PC-3 (cell line): ENCODE results near the gene VIPR2. TPM values are rescaled to one million over a fixed set of nuclear protein-coding genes. Genes with fewer than 3 reads are reported as not detected.

Experiments used
- ATAC-seq: fragments of 200-7000 bp; cut with Tn5 transposase; 2 replicates; pipeline ENCODE4 v1.9.1; 2020; ENCODE audit warnings: mild to moderate bottlenecking, moderate library complexity
- BruUV-seq: library from RNA; stranded (reverse); fragments of 400-500 nt; replicated peaks from 2 replicates; lab custom pipeline; 2021; lab: Mats Ljungman, UMichigan
- CTCF ChIA-PET: fragments of 300-600 bp; sonication (Branson Sonifier 250); formaldehyde crosslinking; loops from one replicate; lab custom pipeline; 2022; ENCODE audit warnings: antibody characterized with exemption; lab: Charles Lee
- POLR2A ChIA-PET: fragments of 300-600 bp; sonication (Branson Sonifier 250); formaldehyde crosslinking; loops from one replicate; lab custom pipeline; 2022; ENCODE audit warnings: antibody characterized with exemption; ENCODE audit not compliant: unreplicated experiment; lab: Charles Lee
- DNase-seq: peaks from one replicate; pipeline ENCODE4 v3.0.0-alpha.2; 2015
- H2AFZ ChIP-seq: fragments of 300-600 bp; sonication (generic); 2 replicates; pipeline ENCODE4 v1.6.0; 2016; ENCODE audit warnings: antibody characterized with exemption, low read length
- H3F3A ChIP-seq: fragments of 300-600 bp; sonication (generic); one replicate; pipeline ENCODE4 v1.6.0; 2017; ENCODE audit warnings: antibody characterized with exemption, low read length, control low read depth, mild to moderate bottlenecking; ENCODE audit not compliant: unreplicated experiment
- H3K27ac ChIP-seq: fragments of 300-600 bp; sonication (generic); 2 replicates; pipeline ENCODE4 v1.5.1; 2016; ENCODE audit warnings: mild to moderate bottlenecking, low read length
- H3K27me3 ChIP-seq: fragments of 300-600 bp; sonication (generic); 2 replicates; pipeline ENCODE4 v1.6.1; 2016; ENCODE audit warnings: low read length, mixed read lengths
- H3K36me3 ChIP-seq: fragments of 300-600 bp; sonication (generic); 2 replicates; pipeline ENCODE4 v1.6.1; 2016; ENCODE audit warnings: low read depth, mixed run types, low read length, mixed read lengths
- H3K4me1 ChIP-seq: fragments of 300-600 bp; sonication (generic); 2 replicates; pipeline ENCODE4 v1.5.1; 2016; ENCODE audit warnings: low read length; ENCODE audit not compliant: insufficient read depth
- H3K4me2 ChIP-seq: fragments of 300-600 bp; sonication (generic); 2 replicates; pipeline ENCODE4 v1.6.0; 2016; ENCODE audit warnings: low read length
- H3K4me3 ChIP-seq: fragments of 300-600 bp; sonication (generic); 2 replicates; pipeline ENCODE4 v1.5.1; 2016; ENCODE audit warnings: mild to moderate bottlenecking, low read length, mixed read lengths
- H3K79me2 ChIP-seq: fragments of 300-600 bp; sonication (generic); 2 replicates; pipeline ENCODE4 v1.6.1; 2017; ENCODE audit warnings: low read length, mixed read lengths
- H3K9ac ChIP-seq: fragments of 300-600 bp; sonication (generic); 2 replicates; pipeline ENCODE4 v1.6.0; 2016; ENCODE audit warnings: mild to moderate bottlenecking, low read length
- H3K9me2 ChIP-seq: fragments of 300-600 bp; sonication (generic); replicated peaks from 2 replicates; pipeline ENCODE4 v1.6.1; 2016; ENCODE audit warnings: mixed run types, low read length, mixed read lengths
- H3K9me3 ChIP-seq: fragments of 300-600 bp; sonication (generic); 2 replicates; pipeline ENCODE4 v1.6.1; 2016; ENCODE audit warnings: low read length, mixed read lengths
- H4K20me1 ChIP-seq: fragments of 300-600 bp; sonication (generic); 2 replicates; pipeline ENCODE4 v1.6.1; 2016; ENCODE audit warnings: low read length, mixed read lengths
- EZH2 ChIP-seq: fragments of 300-600 bp; sonication (generic); IDR thresholded peaks from one replicate; pipeline ENCODE4 v1.6.1; 2017; ENCODE audit warnings: antibody characterized with exemption, mild to moderate bottlenecking, low read length; ENCODE audit not compliant: unreplicated experiment
- EZH2phosphoT487 ChIP-seq: fragments of 300-600 bp; sonication (generic); IDR thresholded peaks from 2 replicates; pipeline ENCODE4 v1.6.1; 2018; ENCODE audit warnings: mild to moderate bottlenecking, antibody characterized with exemption, low read length, borderline replicate concordance
- intact Hi-C: fragments of 100-400 bp; cut with micrococcal nuclease; formaldehyde crosslinking; loops from 2 replicates; pipeline ENCODE4 v1.9.0; 2023
- total RNA-seq: library from RNA; depleted of rRNA; stranded (reverse); fragments of >200 nt; gene quantifications from 2 replicates; pipeline ENCODE4 v1.2.3, GENCODE V29; 2014
- TF ChIP-seq, protein P1 (sequence below): fragments of 300-600 bp; sonication (generic); conservative IDR thresholded peaks from 2 replicates; pipeline ENCODE4 v1.5.1; 2017; ENCODE audit warnings: antibody characterized with exemption, low read depth, mild to moderate bottlenecking, low read length

VIPR2 gene
- total RNA-seq, 1 experiment from 2014 or later, result not detected

DNA sequence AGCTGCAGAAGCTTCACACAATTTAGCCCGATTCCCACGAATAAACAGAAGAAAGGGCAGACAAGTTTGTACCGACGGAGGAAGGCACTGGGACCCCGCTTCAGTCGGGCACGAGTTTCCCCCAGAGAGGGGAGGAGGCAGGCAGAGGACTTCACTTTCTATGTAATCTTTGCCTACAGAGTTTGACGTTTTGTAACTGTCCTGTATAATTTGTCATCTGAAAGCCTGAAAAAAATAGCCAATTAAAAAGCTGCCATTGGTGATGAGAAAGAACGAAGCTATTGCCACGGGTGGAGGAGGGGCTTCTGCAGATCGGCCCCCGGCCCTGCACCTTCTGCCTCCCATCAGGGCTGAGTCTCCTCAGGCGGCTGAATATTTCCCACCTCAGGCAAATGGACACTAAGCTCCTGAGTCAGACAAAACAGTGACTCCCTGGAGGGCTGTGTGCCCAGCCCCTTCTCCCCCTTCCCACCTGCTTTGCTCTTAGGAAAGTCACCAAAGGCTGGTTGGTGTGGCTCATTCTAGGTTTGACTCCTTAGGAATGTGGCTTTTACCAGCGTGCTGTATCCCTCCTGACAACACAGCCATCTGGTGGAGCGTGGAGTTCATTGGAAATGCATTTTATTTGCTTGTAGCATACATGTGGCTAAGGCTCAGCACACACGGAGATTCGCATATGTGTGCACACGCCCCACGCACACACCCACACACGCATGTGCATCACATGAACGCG lies 117.4 kb downstream of the VIPR2 start:
- peak overlapping the region; percentile 52 for H2AFZ ChIP-seq
- H3K9ac ChIP-seq, result peak overlapping the region; percentile 14; the same call in 1 of the 2 replicates
- no peaks in the 10 kb centered on the region for H3F3A ChIP-seq
- no peaks in the 10 kb centered on the region for H3K9me2 ChIP-seq
- H3K4me3 ChIP-seq, result peak overlapping the region; percentile 18; the same call in 1 of the 2 replicates
- no peak for TF ChIP-seq EZH2
- TF ChIP-seq, protein P1, sequence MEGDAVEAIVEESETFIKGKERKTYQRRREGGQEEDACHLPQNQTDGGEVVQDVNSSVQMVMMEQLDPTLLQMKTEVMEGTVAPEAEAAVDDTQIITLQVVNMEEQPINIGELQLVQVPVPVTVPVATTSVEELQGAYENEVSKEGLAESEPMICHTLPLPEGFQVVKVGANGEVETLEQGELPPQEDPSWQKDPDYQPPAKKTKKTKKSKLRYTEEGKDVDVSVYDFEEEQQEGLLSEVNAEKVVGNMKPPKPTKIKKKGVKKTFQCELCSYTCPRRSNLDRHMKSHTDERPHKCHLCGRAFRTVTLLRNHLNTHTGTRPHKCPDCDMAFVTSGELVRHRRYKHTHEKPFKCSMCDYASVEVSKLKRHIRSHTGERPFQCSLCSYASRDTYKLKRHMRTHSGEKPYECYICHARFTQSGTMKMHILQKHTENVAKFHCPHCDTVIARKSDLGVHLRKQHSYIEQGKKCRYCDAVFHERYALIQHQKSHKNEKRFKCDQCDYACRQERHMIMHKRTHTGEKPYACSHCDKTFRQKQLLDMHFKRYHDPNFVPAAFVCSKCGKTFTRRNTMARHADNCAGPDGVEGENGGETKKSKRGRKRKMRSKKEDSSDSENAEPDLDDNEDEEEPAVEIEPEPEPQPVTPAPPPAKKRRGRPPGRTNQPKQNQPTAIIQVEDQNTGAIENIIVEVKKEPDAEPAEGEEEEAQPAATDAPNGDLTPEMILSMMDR, result peak; percentile 37
- no peak for TF ChIP-seq EZH2phosphoT487
- no peaks in the 10 kb centered on the region for H3K27me3 ChIP-seq
- intact Hi-C loops, result no loop called here
- peaks cover 36% of the 10 kb centered on the region for H3K4me1 ChIP-seq
- ATAC-seq (peak; percentile 71), DNase-seq (peak; percentile 71)
- H3K36me3 ChIP-seq, result no peaks in the 10 kb centered on the region
- H4K20me1 ChIP-seq, result no peaks in the 10 kb centered on the region
- H3K79me2 ChIP-seq, result no peaks in the 10 kb centered on the region
- peak overlapping the region; percentile 61 for H3K4me2 ChIP-seq
- no peaks in the 10 kb centered on the region for H3K9me3 ChIP-seq
- POLR2A ChIA-PET, result interaction anchor here (0.6 kb wide), 1 partner anchor 11 kb away, joined by 5 read pairs; no protein-coding TSS in a partner anchor
- BruUV-seq, result no TSS peak
- CTCF ChIA-PET, result no interaction called here
- H3K27ac ChIP-seq, result peak overlapping the region; percentile 47

DNA sequence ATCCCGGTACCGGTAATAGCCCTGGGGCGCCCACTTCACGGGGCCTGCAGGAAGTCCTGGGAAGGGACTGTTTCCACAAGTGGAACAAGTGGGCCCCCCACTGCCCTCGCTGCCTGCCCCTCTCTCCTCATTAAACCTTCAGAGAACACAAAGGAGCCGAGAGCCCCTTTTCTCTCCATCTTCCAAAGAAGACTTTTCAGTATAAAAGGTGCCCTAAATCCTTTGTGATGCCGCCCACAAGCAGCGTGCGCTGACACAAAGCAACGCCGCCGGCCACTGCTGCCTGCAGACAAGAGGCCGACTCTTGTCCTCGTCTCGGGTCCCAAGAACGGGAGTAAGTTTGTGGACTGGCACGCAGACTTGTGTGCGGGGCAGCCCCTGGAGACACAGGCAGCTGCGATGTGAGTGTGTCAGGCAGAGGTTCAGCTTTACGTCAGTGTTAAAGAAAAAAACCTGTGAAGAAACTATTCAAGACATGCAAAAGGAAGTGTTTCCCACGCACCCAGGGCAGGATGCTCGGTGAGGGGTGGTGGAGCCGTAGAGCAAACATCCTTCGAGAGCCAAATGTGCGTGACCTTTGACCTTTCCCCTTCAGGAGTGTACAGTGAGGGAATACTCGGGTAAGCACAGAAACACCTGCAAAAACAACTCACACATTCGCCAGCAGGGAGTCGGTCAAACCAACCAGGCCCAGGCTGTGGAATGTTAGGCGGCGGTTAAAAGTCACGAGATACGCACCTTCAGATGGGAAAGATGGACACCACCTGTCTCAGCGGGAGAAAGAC lies 118.2 kb downstream of the VIPR2 start:
- peaks cover 41% of the 10 kb centered on the region for H3K4me1 ChIP-seq
- no peak overlapping the region for H3K27ac ChIP-seq
- BruUV-seq, result no TSS peak
- ChIA-PET POLR2A (interaction anchor here (0.6 kb wide), 1 partner anchor 12 kb away, joined by 5 read pairs; no protein-coding TSS in a partner anchor), CTCF (no interaction called here)
- no peaks in the 10 kb centered on the region for H3F3A ChIP-seq
- H3K4me3 ChIP-seq, result no peak overlapping the region
- DNase-seq, result no peak
- H3K79me2 ChIP-seq, result no peaks in the 10 kb centered on the region
- no peaks in the 10 kb centered on the region for H3K36me3 ChIP-seq
- no peak overlapping the region for H2AFZ ChIP-seq
- H3K9ac ChIP-seq, result no peak overlapping the region
- intact Hi-C loops, result no loop called here
- no peak for TF ChIP-seq EZH2
- TF ChIP-seq EZH2phosphoT487, result no peak
- TF ChIP-seq, protein P1, result no peak
- no peak for ATAC-seq
- H3K9me3 ChIP-seq, result no peaks in the 10 kb centered on the region
- no peaks in the 10 kb centered on the region for H3K9me2 ChIP-seq
- no peaks in the 10 kb centered on the region for H4K20me1 ChIP-seq
- no peaks in the 10 kb centered on the region for H3K27me3 ChIP-seq
- no peak overlapping the region for H3K4me2 ChIP-seq
